Astrocyte (in vitro differentiated cells and primary cell): ENCODE measurements around the gene CDR2L.

ENCODE experiments used
- EZH2 ChIP-seq: IDR thresholded peaks from 2 replicates; pipeline ENCODE4 v1.6.1; 2012; ENCODE audit warnings: mild to moderate bottlenecking, low read length, inconsistent platforms; ENCODE audit not compliant: insufficient read depth
- TF ChIP-seq, protein P1 (sequence below): IDR thresholded peaks from 2 replicates; pipeline ENCODE4 v1.5.1; 2011; ENCODE audit warnings: low read depth, mild to moderate bottlenecking, inconsistent platforms, low read length, moderate library complexity; ENCODE audit not compliant: insufficient read depth

DNA sequence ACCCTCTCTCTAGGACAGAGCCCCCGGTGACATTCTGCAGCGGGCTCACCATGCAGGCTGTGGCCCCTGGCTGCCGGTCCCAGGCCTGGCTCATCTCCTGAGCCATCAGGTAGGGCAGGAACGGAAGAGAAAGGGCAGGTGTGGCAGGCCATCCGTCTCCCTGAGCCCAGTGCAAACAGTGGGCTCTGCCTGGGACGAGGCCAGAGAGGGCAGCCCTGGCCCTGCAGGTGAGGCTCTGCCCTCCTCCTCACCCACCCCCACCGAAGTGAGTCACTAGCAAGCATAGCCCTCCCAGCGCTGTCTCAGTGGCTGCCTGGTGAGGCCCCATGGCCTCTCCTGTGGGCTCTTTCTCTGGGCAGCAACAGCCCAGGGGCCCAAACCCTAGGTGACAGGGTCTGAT lies 37.2 kb upstream of the CDR2L start:
- TF ChIP-seq, protein P1, sequence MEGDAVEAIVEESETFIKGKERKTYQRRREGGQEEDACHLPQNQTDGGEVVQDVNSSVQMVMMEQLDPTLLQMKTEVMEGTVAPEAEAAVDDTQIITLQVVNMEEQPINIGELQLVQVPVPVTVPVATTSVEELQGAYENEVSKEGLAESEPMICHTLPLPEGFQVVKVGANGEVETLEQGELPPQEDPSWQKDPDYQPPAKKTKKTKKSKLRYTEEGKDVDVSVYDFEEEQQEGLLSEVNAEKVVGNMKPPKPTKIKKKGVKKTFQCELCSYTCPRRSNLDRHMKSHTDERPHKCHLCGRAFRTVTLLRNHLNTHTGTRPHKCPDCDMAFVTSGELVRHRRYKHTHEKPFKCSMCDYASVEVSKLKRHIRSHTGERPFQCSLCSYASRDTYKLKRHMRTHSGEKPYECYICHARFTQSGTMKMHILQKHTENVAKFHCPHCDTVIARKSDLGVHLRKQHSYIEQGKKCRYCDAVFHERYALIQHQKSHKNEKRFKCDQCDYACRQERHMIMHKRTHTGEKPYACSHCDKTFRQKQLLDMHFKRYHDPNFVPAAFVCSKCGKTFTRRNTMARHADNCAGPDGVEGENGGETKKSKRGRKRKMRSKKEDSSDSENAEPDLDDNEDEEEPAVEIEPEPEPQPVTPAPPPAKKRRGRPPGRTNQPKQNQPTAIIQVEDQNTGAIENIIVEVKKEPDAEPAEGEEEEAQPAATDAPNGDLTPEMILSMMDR, result no peak
- TF ChIP-seq EZH2, result no peak
